HepG2 (cell line): ENCODE results near the gene MOB3C. TPM values are rescaled to one million over a fixed set of nuclear protein-coding genes. Genes with fewer than 3 reads are reported as not detected.

Experiments used
- ATM ChIP-seq: fragments of 450-650 bp; IDR thresholded peaks from 2 replicates; pipeline ENCODE4 v1.7.1; 2017; ENCODE audit warnings: mild to moderate bottlenecking, borderline replicate concordance
- PAF1 ChIP-seq: IDR thresholded peaks from 2 replicates; pipeline ENCODE4 v1.6.1; 2016; ENCODE audit warnings: missing genetic modification reagents, missing compliant biosample characterization
- RCOR2 ChIP-seq: IDR thresholded peaks from 2 replicates; pipeline ENCODE4 v1.6.1; 2016; ENCODE audit warnings: missing biosample characterization, missing genetic modification reagents
- SMARCE1 ChIP-seq: fragments of 450-650 bp; IDR thresholded peaks from 2 replicates; pipeline ENCODE4 v1.6.1; 2017; ENCODE audit warnings: borderline replicate concordance
- TEAD2 ChIP-seq: sonication (generic); formaldehyde crosslinking; IDR thresholded peaks from 2 replicates; pipeline ENCODE4 v1.9.0; 2021; ENCODE audit warnings: missing genetic modification reagents
- XBP1 ChIP-seq: sonication (generic); formaldehyde crosslinking; IDR thresholded peaks from 2 replicates; pipeline ENCODE4 v1.5.0; 2020; ENCODE audit warnings: missing genetic modification reagents
- ZFP36L2 ChIP-seq: sonication (generic); formaldehyde crosslinking; IDR thresholded peaks from 2 replicates; pipeline ENCODE4 v1.4.0; 2020; ENCODE audit warnings: missing genetic modification reagents
- ZMYM4 ChIP-seq: sonication (generic); formaldehyde crosslinking; IDR thresholded peaks from 2 replicates; pipeline ENCODE4 v1.8.1; 2023; ENCODE audit warnings: mild to moderate bottlenecking, missing genetic modification reagents
- ZNF160 ChIP-seq: sonication (generic); formaldehyde crosslinking; IDR thresholded peaks from 2 replicates; pipeline ENCODE4 v1.8.0; 2022; ENCODE audit warnings: mild to moderate bottlenecking, inconsistent platforms, missing genetic modification reagents
- ZNF841 ChIP-seq: sonication (generic); formaldehyde crosslinking; IDR thresholded peaks from 2 replicates; pipeline ENCODE4 v1.8.1; 2023; ENCODE audit warnings: missing genetic modification reagents, borderline replicate concordance
- polyA plus RNA-seq, 8 experiments: library from polyadenylated mRNA; depleted of rRNA in 3 of 8; stranded (reverse) in 7 of 8; unstranded in 1 of 8; fragments of >200 nt; fragmentation: Illumina TruSeq in 4 of 8; extraction: Trizol in 4 of 8; gene quantifications; 2 replicates each; pipeline versions ENCODE4 v1.2.1 to v1.2.3, GENCODE V29; 2011 to 2016; ENCODE audit warnings: low read depth in 4 of 8, missing spikeins in 1 of 8, mixed read lengths in 1 of 8; ENCODE audit not compliant: insufficient read depth in 1 of 8
- total RNA-seq, 5 experiments: library from RNA; depleted of rRNA; stranded (reverse); fragments of >200 nt; fragmentation: Illumina TruSeq; extraction: Trizol; gene quantifications; 2 replicates each; pipeline ENCODE4 v1.2.3, GENCODE V29; 2016; ENCODE audit warnings: low read depth in 1 of 5
- TF ChIP-seq, protein P1 (sequence below): sonication (generic); formaldehyde crosslinking; IDR thresholded peaks from 2 replicates; pipeline ENCODE4 v1.4.0; 2020; ENCODE audit warnings: missing genetic modification reagents
- TF ChIP-seq, protein P2 (sequence below): IDR thresholded peaks from 2 replicates; pipeline ENCODE4 v1.6.1; 2016; ENCODE audit warnings: low read depth
- TF ChIP-seq, protein P3 (sequence below): sonication (generic); formaldehyde crosslinking; IDR thresholded peaks from 2 replicates; pipeline ENCODE4 v1.4.0; 2020; ENCODE audit warnings: low read depth, mild to moderate bottlenecking, missing genetic modification reagents
- TF ChIP-seq, protein P4 (sequence below): sonication (generic); formaldehyde crosslinking; IDR thresholded peaks from 2 replicates; pipeline ENCODE4 v1.4.0; 2020; ENCODE audit warnings: missing genetic modification reagents
- TF ChIP-seq, protein P5 (sequence below): sonication (generic); formaldehyde crosslinking; IDR thresholded peaks from 2 replicates; pipeline ENCODE4 v1.5.0; 2020; ENCODE audit warnings: missing genetic modification reagents
- TF ChIP-seq, protein P6 (sequence below): sonication (generic); formaldehyde crosslinking; IDR thresholded peaks from 2 replicates; pipeline ENCODE4 v1.4.0; 2020; ENCODE audit warnings: mild to moderate bottlenecking, low read depth, missing genetic modification reagents
- TF ChIP-seq, protein P7 (sequence below): sonication (generic); formaldehyde crosslinking; IDR thresholded peaks from 2 replicates; pipeline ENCODE4 v1.9.0; 2022; ENCODE audit warnings: low read depth, missing genetic modification reagents
- TF ChIP-seq, protein P8 (sequence below): sonication (generic); formaldehyde crosslinking; IDR thresholded peaks from 2 replicates; pipeline ENCODE4 v1.5.0; 2020; ENCODE audit warnings: missing genetic modification reagents

MOB3C gene
- total and polyA plus RNA-seq, 2 of the 13 experiments (the other 11 are each of a cell fraction or from before 2014, with no cell fraction given), result 3.5 to 4.1 TPM

DNA sequence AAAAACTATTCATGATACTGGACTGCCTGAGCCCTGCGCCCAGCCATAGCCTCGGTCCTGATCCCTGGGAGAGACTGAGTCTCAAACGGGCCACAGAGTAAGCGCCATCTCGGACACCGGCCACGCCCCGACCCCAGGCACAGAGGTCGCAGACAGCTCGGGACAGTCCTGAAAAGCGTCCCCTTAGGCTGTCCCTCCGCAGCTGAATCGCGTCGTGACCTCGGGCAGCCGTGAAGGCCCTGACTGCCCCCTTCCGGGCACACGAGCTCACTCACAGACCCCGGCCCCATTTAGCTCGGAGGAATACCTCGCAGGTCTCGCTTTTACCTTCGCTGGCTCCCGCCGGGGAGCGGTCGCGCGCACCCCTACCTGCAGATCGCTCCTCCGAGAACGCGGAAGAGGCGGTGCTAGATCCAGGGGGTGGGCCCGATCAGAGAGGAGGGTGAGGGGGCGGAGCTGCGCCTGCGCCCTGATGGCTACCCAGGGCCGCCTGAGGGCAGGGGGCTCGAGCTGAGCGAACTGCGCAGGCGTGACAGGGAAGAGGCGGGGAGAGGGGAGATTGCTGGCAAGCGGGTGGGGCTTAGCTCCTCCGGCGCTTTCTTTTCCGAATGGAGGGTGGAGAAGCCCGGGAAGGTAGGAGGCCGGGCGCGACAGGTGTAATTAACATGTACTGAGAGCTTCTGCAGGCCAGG lies 12.6 kb downstream of the MOB3C start, which contains the start of gene MKNK1 (continued):
- TF ChIP-seq SMARCE1, result no peak
- TF ChIP-seq, protein P1, sequence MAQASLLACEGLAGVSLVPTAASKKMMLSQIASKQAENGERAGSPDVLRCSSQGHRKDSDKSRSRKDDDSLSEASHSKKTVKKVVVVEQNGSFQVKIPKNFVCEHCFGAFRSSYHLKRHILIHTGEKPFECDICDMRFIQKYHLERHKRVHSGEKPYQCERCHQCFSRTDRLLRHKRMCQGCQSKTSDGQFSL, result no peak
- TF ChIP-seq, protein P2, sequence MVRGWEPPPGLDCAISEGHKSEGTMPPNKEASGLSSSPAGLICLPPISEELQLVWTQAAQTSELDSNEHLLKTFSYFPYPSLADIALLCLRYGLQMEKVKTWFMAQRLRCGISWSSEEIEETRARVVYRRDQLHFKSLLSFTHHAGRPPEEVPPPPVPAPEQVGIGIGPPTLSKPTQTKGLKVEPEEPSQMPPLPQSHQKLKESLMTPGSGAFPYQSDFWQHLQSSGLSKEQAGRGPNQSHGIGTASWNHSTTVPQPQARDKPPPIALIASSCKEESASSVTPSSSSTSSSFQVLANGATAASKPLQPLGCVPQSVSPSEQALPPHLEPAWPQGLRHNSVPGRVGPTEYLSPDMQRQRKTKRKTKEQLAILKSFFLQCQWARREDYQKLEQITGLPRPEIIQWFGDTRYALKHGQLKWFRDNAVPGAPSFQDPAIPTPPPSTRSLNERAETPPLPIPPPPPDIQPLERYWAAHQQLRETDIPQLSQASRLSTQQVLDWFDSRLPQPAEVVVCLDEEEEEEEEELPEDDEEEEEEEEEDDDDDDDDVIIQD (CRISPR knock-in tag), result no peak; the same call in 1 of the 2 replicates
- TF ChIP-seq ZFP36L2 (CRISPR knock-in tag), result no peak
- TF ChIP-seq, protein P3, sequence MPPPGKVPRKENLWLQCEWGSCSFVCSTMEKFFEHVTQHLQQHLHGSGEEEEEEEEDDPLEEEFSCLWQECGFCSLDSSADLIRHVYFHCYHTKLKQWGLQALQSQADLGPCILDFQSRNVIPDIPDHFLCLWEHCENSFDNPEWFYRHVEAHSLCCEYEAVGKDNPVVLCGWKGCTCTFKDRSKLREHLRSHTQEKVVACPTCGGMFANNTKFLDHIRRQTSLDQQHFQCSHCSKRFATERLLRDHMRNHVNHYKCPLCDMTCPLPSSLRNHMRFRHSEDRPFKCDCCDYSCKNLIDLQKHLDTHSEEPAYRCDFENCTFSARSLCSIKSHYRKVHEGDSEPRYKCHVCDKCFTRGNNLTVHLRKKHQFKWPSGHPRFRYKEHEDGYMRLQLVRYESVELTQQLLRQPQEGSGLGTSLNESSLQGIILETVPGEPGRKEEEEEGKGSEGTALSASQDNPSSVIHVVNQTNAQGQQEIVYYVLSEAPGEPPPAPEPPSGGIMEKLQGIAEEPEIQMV (CRISPR knock-in tag), result 0 out of 2 replicates have a peak, but pooled peaks have one; percentile 52
- TF ChIP-seq ZNF160, result peak; percentile 70; the same call in 1 of the 2 replicates
- TF ChIP-seq, protein P4, sequence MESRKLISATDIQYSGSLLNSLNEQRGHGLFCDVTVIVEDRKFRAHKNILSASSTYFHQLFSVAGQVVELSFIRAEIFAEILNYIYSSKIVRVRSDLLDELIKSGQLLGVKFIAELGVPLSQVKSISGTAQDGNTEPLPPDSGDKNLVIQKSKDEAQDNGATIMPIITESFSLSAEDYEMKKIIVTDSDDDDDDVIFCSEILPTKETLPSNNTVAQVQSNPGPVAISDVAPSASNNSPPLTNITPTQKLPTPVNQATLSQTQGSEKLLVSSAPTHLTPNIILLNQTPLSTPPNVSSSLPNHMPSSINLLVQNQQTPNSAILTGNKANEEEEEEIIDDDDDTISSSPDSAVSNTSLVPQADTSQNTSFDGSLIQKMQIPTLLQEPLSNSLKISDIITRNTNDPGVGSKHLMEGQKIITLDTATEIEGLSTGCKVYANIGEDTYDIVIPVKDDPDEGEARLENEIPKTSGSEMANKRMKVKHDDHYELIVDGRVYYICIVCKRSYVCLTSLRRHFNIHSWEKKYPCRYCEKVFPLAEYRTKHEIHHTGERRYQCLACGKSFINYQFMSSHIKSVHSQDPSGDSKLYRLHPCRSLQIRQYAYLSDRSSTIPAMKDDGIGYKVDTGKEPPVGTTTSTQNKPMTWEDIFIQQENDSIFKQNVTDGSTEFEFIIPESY (CRISPR knock-in tag), result no peak
- no peak for TF ChIP-seq ATM
- TF ChIP-seq, protein P5, sequence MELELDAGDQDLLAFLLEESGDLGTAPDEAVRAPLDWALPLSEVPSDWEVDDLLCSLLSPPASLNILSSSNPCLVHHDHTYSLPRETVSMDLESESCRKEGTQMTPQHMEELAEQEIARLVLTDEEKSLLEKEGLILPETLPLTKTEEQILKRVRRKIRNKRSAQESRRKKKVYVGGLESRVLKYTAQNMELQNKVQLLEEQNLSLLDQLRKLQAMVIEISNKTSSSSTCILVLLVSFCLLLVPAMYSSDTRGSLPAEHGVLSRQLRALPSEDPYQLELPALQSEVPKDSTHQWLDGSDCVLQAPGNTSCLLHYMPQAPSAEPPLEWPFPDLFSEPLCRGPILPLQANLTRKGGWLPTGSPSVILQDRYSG (CRISPR knock-in tag), result no peak
- TF ChIP-seq RCOR2 (CRISPR knock-in tag), result no peak
- TF ChIP-seq, protein P6, sequence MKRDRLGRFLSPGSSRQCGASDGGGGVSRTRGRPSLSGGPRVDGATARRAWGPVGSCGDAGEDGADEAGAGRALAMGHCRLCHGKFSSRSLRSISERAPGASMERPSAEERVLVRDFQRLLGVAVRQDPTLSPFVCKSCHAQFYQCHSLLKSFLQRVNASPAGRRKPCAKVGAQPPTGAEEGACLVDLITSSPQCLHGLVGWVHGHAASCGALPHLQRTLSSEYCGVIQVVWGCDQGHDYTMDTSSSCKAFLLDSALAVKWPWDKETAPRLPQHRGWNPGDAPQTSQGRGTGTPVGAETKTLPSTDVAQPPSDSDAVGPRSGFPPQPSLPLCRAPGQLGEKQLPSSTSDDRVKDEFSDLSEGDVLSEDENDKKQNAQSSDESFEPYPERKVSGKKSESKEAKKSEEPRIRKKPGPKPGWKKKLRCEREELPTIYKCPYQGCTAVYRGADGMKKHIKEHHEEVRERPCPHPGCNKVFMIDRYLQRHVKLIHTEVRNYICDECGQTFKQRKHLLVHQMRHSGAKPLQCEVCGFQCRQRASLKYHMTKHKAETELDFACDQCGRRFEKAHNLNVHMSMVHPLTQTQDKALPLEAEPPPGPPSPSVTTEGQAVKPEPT, result no peak
- TF ChIP-seq ZMYM4 (CRISPR knock-in tag), result peak; percentile 79
- TF ChIP-seq, protein P7, sequence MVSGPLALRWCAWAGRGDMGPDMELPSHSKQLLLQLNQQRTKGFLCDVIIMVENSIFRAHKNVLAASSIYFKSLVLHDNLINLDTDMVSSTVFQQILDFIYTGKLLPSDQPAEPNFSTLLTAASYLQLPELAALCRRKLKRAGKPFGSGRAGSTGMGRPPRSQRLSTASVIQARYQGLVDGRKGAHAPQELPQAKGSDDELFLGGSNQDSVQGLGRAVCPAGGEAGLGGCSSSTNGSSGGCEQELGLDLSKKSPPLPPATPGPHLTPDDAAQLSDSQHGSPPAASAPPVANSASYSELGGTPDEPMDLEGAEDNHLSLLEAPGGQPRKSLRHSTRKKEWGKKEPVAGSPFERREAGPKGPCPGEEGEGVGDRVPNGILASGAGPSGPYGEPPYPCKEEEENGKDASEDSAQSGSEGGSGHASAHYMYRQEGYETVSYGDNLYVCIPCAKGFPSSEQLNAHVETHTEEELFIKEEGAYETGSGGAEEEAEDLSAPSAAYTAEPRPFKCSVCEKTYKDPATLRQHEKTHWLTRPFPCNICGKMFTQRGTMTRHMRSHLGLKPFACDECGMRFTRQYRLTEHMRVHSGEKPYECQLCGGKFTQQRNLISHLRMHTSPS (CRISPR knock-in tag), result no peak
- TF ChIP-seq ZNF841 (CRISPR knock-in tag), result no peak
- TF ChIP-seq, protein P8, sequence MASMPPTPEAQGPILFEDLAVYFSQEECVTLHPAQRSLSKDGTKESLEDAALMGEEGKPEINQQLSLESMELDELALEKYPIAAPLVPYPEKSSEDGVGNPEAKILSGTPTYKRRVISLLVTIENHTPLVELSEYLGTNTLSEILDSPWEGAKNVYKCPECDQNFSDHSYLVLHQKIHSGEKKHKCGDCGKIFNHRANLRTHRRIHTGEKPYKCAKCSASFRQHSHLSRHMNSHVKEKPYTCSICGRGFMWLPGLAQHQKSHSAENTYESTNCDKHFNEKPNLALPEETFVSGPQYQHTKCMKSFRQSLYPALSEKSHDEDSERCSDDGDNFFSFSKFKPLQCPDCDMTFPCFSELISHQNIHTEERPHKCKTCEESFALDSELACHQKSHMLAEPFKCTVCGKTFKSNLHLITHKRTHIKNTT (CRISPR knock-in tag), result no peak
- TF ChIP-seq XBP1 (CRISPR knock-in tag), result no peak
- TF ChIP-seq PAF1 (CRISPR knock-in tag), result no peak
- no peak for TF ChIP-seq TEAD2
